ENCODE results near the gene LRP6.

DNA sequence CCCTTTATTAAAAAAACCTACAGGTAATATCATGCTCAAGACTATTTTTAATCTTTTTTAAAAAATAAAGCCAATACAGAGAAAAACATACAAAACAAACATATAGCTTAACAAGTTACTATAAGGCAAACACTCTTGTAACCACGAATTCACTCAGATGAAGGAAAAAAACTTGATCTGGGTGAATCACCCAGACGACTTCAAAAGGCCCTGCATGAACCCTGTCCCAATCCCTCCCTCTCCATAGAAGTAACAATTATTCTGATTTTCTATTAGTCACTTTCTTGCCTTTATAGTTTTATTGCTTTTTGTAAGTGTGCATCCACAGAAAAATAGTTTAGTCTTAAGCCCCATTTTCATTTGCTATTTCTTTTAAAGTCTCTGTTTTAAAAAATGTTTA lies 72.6 kb downstream of the LRP6 start:
- TF ChIP-seq POLR2AphosphoS5 (IDR thresholded peaks at IDR 0.05): no peak
- TF ChIP-seq, protein P1, sequence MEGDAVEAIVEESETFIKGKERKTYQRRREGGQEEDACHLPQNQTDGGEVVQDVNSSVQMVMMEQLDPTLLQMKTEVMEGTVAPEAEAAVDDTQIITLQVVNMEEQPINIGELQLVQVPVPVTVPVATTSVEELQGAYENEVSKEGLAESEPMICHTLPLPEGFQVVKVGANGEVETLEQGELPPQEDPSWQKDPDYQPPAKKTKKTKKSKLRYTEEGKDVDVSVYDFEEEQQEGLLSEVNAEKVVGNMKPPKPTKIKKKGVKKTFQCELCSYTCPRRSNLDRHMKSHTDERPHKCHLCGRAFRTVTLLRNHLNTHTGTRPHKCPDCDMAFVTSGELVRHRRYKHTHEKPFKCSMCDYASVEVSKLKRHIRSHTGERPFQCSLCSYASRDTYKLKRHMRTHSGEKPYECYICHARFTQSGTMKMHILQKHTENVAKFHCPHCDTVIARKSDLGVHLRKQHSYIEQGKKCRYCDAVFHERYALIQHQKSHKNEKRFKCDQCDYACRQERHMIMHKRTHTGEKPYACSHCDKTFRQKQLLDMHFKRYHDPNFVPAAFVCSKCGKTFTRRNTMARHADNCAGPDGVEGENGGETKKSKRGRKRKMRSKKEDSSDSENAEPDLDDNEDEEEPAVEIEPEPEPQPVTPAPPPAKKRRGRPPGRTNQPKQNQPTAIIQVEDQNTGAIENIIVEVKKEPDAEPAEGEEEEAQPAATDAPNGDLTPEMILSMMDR (IDR thresholded peaks at IDR 0.05; ENCODE audit: poor library complexity, severe bottlenecking): no peak
- no peak for TF ChIP-seq EP300 (conservative IDR thresholded peaks at IDR 0.05; ENCODE audit: poor library complexity, severe bottlenecking)
- no peak for TF ChIP-seq RAD21 (conservative IDR thresholded peaks at IDR 0.05)
- no peak for TF ChIP-seq MXI1 (conservative IDR thresholded peaks at IDR 0.05; ENCODE audit: poor library complexity, severe bottlenecking)
- no peak for TF ChIP-seq SMC3 (conservative IDR thresholded peaks at IDR 0.05; ENCODE audit: poor library complexity)
- TF ChIP-seq REST (IDR thresholded peaks at IDR 0.05; ENCODE audit: borderline replicate concordance): no peak
